Measurements from ENCODE around the gene PP2D1.

PP2D1 gene

DNA sequence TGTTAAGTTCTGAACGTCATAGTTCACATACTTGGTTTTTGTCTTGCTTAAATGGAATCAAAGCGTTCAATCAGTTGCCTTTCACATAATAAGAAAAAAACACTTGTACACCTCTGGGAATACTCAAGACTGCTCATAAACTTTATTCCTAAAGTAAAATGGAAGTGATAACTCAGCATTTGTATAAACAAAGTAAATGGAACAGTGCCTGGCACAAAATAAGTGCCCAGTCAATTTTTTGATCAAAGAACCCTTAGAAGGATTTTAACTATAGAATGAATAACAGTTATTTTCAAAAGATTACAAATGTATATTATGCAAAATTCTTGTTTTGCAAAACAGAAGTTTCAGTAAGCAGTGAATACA, 63.9 kb downstream of the PP2D1 start:
- TF ChIP-seq, protein P1, sequence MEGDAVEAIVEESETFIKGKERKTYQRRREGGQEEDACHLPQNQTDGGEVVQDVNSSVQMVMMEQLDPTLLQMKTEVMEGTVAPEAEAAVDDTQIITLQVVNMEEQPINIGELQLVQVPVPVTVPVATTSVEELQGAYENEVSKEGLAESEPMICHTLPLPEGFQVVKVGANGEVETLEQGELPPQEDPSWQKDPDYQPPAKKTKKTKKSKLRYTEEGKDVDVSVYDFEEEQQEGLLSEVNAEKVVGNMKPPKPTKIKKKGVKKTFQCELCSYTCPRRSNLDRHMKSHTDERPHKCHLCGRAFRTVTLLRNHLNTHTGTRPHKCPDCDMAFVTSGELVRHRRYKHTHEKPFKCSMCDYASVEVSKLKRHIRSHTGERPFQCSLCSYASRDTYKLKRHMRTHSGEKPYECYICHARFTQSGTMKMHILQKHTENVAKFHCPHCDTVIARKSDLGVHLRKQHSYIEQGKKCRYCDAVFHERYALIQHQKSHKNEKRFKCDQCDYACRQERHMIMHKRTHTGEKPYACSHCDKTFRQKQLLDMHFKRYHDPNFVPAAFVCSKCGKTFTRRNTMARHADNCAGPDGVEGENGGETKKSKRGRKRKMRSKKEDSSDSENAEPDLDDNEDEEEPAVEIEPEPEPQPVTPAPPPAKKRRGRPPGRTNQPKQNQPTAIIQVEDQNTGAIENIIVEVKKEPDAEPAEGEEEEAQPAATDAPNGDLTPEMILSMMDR (IDR thresholded peaks at IDR 0.05; ENCODE audit: control insufficient read depth, extremely low read depth, insufficient read depth): no peak
- H3K4me3 ChIP-seq (ENCODE audit: low read depth, low read length): peak overlapping the region; percentile 90
- no peak for DNase-seq (ENCODE audit: low read depth)

DNA sequence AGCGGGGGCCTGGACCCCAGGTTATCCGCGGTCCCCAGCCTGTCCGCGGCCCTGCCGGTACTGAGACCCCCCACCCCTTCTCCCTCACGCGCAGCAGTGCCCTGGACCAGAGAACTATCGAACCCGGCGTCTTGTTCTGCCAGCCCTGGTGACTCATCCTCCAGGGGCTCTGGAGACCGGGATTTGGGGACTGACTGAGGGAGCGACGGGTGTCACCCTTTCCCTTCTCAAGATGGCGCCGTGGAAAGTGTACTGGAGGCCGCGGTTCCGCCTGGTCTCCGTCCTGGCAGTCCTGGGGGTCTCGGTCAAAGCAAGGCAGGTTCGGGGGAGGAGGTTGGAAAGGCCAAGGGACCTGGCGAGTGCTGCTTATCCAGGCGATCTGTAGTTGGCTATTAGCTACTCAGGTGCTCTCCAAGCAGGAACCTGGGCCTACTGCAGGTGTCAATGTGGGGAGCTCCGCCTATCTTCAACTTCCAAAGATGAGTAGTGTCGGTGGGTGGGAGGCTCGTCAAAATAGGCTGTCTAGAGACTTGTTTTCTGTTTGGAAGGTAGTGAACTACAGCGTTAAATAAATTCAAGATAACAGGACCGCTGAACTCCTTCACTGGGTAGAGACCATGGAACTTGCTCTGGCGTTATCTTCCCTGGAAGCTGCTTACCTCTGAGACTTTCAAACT, 64.4 kb downstream of the PP2D1 start:
- DNase-seq (ENCODE audit: low read depth): no peak
- H3K4me3 ChIP-seq (ENCODE audit: low read depth, low read length): peak overlapping the region; percentile 90
- TF ChIP-seq, protein P1 (IDR thresholded peaks at IDR 0.05; ENCODE audit: control insufficient read depth, extremely low read depth, insufficient read depth): no peak

DNA sequence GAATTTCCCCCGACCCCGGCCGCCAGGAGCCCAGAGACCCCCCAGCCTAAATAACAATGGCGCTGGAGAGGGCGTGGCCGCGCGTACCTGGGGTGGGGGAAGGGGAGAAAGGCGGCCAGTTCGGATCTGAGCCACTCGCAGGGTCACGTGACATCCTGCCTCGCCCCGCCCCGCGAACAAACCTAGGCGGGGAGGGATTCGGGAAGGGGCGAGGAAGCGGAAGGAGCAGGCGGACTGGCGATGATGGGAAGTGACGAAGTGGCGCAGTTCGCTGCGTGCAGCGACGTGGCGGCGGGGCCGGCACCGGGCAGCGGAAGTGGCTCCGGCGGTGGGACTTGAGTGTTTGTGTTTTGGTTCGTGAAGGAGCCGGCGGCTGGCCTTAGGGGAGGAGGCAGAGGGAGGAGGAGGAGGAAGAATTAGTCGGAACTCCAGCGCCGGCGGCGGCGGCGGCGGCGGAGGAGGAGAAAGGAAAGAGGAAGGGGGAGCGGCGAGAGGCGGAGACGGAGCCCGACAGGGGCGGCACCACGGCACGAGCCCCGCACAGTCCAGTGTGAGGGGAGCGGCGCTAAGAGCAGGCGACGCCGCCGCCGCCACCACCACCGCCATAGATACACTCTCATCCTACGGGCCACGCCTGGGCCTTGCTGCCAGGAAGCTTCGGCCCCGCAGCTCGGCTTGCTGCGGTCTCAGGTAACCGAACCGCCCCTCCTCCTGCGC, 65.1 kb downstream of the PP2D1 start, which contains the start of gene RAB5A:
Gene RAB5A, plus strand, starts transcription at position 266 of the 717 bp plus-strand sequence. CDS start 3,802 bp downstream, outside the sequence.
- peak within 1 kb of the TSS; percentile 90 for H3K4me3 ChIP-seq (ENCODE audit: low read depth, low read length)
- peak; percentile 92 for DNase-seq (ENCODE audit: low read depth)
- TF ChIP-seq, protein P1 (IDR thresholded peaks at IDR 0.05; ENCODE audit: control insufficient read depth, extremely low read depth, insufficient read depth): no peak

DNA sequence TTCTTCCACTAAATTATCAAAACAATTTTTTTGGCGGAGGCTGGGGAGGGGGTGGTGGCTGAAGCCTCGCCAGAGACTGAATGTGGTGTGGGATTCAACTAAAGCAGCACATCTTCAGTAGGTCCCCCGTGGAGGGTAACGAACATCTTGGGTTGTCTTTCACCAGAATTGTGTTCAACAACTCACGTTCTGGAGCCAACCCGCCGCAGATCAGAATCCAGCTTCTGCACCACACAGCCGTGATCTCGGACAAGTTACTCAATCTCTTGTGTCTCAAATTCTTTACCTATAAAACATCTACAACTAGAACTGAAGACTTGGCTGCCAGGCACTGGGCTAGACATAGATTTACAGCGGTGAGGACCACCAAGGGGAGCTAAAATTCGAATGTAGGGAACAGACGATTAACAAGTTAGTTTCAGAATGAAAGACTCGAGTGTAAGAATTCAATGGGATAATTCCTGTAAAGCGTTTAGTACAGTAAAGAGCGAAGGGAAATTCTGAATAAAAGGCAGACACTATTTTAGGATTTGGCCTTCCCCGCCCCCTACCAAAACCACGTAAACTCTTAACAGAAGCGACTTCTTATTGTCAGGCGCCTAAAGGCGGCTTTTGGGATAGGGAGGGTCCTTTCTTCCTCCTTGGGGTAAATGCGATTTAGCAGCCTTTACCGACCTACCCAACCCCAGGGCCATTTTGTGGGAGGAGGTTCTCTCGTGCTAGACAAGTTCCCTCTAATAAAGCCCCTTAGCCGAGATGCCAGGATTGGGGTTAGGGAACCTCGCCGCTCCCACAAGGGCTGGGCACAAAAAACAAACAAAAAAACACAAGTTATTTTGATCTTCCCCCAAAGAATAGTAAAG, 65.9 kb downstream of the PP2D1 start:
- no peak for DNase-seq (ENCODE audit: low read depth)
- peak overlapping the region; percentile 90 for H3K4me3 ChIP-seq (ENCODE audit: low read depth, low read length)
- TF ChIP-seq, protein P1 (IDR thresholded peaks at IDR 0.05; ENCODE audit: control insufficient read depth, extremely low read depth, insufficient read depth): no peak

DNA sequence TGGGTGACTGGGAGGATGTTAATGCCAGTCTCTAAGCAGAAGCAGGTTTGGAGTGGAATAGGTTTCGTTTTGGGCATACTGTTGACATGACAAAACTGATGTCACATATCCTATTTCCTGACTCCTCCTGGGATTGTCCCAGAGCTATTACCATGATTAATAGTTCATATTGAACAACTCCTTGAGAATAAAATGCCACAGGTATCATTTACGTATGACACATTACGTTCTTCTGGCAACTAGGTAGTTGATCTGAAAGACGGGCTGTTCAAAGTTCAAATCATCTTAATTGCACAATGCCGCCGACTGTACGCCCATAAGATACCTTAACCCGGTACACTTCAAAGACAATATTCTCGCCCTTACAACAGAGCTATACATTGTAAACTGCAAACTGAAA, 66.5 kb downstream of the PP2D1 start:
- TF ChIP-seq, protein P1 (IDR thresholded peaks at IDR 0.05; ENCODE audit: control insufficient read depth, extremely low read depth, insufficient read depth): no peak
- H3K4me3 ChIP-seq (ENCODE audit: low read depth, low read length): no peak overlapping the region; the same call in 1 of the 2 replicates
- no peak for DNase-seq (ENCODE audit: low read depth)

DNA sequence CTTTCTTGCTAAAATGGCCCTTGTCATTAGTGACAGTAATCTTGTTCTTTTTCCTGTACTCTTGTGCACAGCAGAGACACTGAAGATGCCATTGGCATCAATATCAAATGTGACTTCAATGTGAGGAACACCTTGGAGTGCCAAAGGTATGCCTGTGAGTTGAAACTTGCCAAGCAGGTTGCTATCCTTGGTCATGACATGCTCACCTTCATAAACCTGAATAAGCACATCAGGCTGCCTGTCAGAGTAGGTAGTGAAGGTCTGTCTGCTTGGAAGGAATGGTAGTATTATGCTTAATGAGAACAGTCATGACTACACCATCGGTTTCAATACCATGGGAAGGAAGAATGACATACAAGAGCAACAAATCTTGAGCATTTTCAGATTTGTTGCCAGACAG, 71.4 kb downstream of the PP2D1 start:
- DNase-seq (ENCODE audit: low read depth): no peak
- TF ChIP-seq, protein P1 (IDR thresholded peaks at IDR 0.05; ENCODE audit: control insufficient read depth, extremely low read depth, insufficient read depth): no peak
- H3K4me3 ChIP-seq (ENCODE audit: low read depth, low read length): no peak overlapping the region
